NCI-H146 treated with DMSO at 0.1 percent for 48 hours (cell line): ENCODE results near the gene TARBP1.
"Not testable (repeated sequence)": the region's sequence is repeated elsewhere in the genome, so short reads cannot be mapped to it uniquely, and the experiment has no call there.

ENCODE experiments used
- DNase-seq: peaks from one replicate; lab custom pipeline; 2025; ENCODE audit not compliant: unreplicated experiment; lab: John Stamatoyannopoulos, UW

The TARBP1 gene

DNA sequence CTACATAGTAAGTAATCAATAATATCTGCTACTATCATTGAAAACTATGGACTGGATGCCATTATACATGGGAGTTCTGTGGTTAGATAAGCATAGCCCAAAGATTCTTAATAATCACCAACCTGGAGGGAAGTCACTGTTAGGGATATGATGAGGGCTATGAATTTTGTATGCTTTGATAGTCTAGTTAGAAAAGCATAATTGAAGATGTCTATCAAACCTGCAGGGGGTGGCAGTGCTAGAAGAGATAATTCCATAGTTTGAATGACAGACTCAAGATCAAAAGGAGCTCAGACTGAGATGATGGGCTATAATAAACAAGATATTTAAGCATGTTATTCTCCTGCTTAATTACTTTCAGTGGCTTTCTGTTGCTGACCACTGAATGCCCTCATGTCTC, 121.1 kb downstream of the TARBP1 start:
- DNase-seq, result no peak

DNA sequence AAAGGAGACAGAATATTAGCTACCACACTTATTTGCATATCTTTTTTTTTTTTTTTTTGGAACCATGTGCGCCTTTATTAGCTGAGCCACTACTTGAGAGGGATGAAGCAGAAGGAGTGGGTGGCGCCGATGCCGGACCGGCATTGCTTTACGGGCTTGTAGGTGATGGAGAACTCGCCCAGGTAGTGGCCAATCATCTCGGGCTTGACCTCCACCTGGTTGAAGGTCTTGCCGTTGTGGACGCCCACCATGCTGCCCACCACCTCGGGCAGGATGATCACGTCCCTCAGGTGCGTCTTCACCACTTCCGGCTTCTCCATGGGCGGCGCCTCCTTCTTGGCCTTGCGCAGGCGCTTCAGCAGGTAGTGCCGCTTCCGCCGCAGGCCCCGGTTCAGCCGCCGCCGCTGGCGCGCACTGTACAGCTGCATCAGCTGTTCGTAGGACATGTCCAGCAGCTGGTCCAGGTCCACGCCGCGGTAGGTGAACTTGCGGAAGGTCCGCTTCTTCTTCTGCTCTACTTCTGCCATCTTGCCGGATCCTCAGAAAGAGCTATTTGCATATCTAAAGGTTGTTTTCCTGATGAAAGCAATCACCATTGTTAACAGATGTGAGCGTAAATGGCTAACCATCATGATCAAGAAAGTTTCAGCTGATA, 122.2 kb downstream of the TARBP1 start:
- DNase-seq, result not testable (repeated sequence)

DNA sequence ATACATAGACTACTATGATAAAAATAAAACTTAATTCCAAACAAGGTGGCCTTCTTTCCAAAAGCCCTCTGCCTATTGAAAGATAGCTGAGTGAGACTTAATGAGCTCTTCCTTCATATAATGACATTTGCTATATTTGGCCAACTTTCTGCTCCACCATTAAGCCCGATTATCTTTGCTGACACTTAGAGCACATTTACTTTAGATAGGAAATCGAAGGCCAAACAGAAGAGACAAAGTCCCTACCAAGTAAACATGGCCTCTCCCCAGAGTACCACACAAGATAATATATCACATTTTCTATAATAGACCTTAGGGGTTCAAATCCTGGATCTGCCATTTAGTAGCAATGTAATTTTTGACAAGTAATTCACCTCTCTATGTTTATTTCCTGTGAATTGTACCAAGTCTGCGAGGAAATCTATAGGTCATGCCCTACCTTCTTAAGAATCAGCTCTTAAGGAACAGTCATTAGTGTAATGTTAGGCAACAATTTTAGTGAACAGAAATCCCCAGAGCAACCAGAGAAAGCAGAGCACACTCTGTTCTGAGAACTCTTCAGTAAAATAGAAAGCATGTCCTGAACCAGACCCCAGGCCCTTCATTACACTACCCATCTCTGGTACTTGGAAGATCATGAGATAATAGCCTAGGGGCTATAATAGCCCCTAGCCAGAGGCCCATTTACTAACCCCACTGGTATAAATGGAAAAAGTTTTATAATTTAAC, 123.0 kb downstream of the TARBP1 start:
- no peak for DNase-seq

DNA sequence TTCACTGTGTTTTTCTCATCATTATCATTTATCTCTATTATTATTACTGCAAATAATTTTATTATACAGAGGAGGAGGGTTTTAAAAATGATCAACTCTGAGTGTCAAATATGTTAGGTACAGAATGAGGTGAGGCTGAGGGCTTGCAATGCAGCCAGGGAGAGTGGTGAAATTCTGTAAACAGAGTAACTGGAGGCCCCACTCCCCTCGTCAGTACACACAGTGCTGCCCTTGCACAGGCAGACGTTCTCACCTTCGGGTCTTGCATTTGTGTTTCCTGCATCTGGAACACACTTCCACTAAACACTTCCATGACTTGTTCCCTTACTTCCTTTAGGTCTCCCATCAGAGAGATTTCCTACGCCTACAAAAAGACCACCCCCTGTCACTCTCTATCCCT, 130.0 kb downstream of the TARBP1 start:
- DNase-seq, result no peak

DNA sequence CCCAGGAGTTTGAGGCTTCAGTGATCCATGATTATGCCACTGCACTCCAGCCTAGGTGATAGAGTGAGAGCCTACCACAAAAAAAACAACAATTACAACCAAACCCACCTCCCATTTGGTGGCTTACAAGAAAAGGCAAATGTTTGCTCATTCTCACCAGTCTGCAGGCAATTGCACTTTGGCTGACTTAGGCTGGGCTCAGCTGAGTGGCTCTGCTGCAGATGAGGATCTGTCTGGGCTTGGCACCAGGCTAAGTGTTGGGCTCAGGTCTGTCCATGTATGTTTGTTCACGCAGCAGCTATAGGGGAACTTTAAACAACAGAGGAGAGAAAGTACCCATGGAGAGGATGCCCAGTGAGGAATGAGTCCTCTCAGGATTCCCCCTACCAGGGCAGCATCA, 133.7 kb downstream of the TARBP1 start:
- DNase-seq, result no peak

DNA sequence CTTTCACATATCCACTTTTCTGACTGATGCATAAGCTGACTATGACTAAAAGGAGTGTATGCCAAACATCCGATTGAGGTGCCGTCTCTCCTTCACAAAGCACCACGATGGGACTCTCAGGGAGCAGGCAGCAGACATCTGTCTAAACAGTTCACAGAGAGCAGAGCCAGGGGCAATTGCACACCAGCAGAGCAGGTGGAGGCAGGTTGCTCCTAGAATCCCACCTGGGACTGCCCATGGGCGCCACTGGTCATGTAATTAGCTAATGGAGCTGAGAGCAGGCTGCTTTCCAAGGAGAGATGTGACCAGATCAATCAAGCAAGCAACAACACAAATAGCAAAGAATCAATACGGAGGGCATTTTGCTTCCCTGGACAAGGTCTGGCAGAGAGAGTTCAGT, 136.2 kb downstream of the TARBP1 start:
- peak; percentile 70 for DNase-seq
